Measurements from ENCODE around the gene TNFRSF1A. TPM values are rescaled to one million over a fixed set of nuclear protein-coding genes. Genes with fewer than 3 reads are reported as not detected.

TNFRSF1A gene
- total and polyA plus RNA-seq, 2 of the 13 experiments (the other 11 are each of a cell fraction or from before 2014, with no cell fraction given) = 41.5 to 61.2 TPM

- Histone ChIP-seq H3K4me1 (ENCODE audit: insufficient read depth, low read length) (peaks cover 59% of the 10 kb centered on the region), H3K79me2 (ENCODE audit: insufficient read depth, low read length) (peaks cover 27% of the 10 kb centered on the region), H3K27me3 (ENCODE audit: control insufficient read depth in 1 of 2, insufficient read depth in 2 of 2, low read length in 2 of 2) (no peaks in the 10 kb centered on the region; a peak in 1 of 5 replicates), H4K20me1 (ENCODE audit: insufficient read depth, low read length) (no peaks in the 10 kb centered on the region), H3K4me2 (ENCODE audit: low read depth, low read length) (0 out of 2 replicates have a peak overlapping the region, but pooled peaks have one; percentile 21), H3K9me3 (ENCODE audit: low read length) (no peaks in the 10 kb centered on the region), H3K27ac (ENCODE audit: extremely low read length, insufficient read depth, low read length) (no peak overlapping the region), H3K4me3 (replicated peaks in 1 of 3; ENCODE audit: insufficient read depth in 1 of 3, low read depth in 2 of 3, low read length in 3 of 3) (no peak overlapping the region; a peak in 1 of 6 replicates), H2AFZ (ENCODE audit: low read length) (no peak overlapping the region), H3K36me3 (replicated peaks in 1 of 2; ENCODE audit: control insufficient read depth in 1 of 2, insufficient read depth in 2 of 2, low read length in 2 of 2) (peaks cover 15 to 39% of the 10 kb centered on the region in 2 experiments), H3K9ac (ENCODE audit: insufficient read depth, low read depth, low read length) (no peak overlapping the region)
- CTCF ChIA-PET (ENCODE audit: low intra/inter-chr PET ratio, low total read pairs) = no interaction called here
- FAIRE-seq (no peak), DNase-seq (ENCODE audit: low spot score) (no peak), ATAC-seq (no peak)
- POLR2A ChIA-PET = interaction anchor here (7.1 to 7.2 kb wide), 2 partner anchors 13 to 50 kb away, joined by 136 to 140 read pairs; partner anchors contain the start of gene SCNN1A
- TF ChIP-seq ESRRA (CRISPR knock-in tag; IDR thresholded peaks at IDR 0.05; ENCODE audit: low read depth) (no peak), RBFOX2 (IDR thresholded peaks at IDR 0.05; ENCODE audit: low read depth, low read length) (peak; percentile 25; the same call in 1 of the 2 replicates), BHLHE40 (IDR thresholded peaks at IDR 0.05; ENCODE audit: low read length) (no peak), MAFF (IDR thresholded peaks at IDR 0.05; ENCODE audit: low read depth, low read length) (no peak)
- no TSS peak for BruUV-seq (replicated peaks)
- intact Hi-C loops (cut with micrococcal nuclease; ENCODE audit: unreplicated experiment) (no loop called here), in situ Hi-C loops (cut with HindIII; ENCODE audit: extremely low pct_ligation_motif_present, low pct_unique_long_range_greater_than_20kb) (no loop called here)
- WGBS (ENCODE audit: low lambda C conversion rate) = 97% methylated on average over 9 of the region's 11 CpGs
Observed at GRCh38 chr12:6386038-6386437, 44.2 kb upstream of the TNFRSF1A start.

GRCh38 chr12:6384499-6385436 lies 42.9 kb upstream of the TNFRSF1A start:
- intact Hi-C loops (cut with micrococcal nuclease; ENCODE audit: unreplicated experiment) = loop anchor here (1.0 kb wide), 1 partner anchor 11 kb away; no protein-coding TSS in a partner anchor
- FAIRE-seq (no peak), DNase-seq (ENCODE audit: low spot score) (no peak)
- TF ChIP-seq ZNF557 (CRISPR knock-in tag; IDR thresholded peaks at IDR 0.05) (0 out of 2 replicates have a peak, but pooled peaks have one; percentile 46), E2F1 (CRISPR knock-in tag; IDR thresholded peaks at IDR 0.05) (0 out of 2 replicates have a peak, but pooled peaks have one; percentile 47), POLR2G (IDR thresholded peaks at IDR 0.05; ENCODE audit: low read depth, low read length) (0 out of 2 replicates have a peak, but pooled peaks have one; percentile 18), ZNF687 (CRISPR knock-in tag; IDR thresholded peaks at IDR 0.05) (peak; percentile 82), ESRRA (CRISPR knock-in tag; IDR thresholded peaks at IDR 0.05; ENCODE audit: low read depth) (no peak), NCOA2 (CRISPR knock-in tag; IDR thresholded peaks at IDR 0.05) (0 out of 2 replicates have a peak, but pooled peaks have one; percentile 3), NR2F6 (IDR thresholded peaks at IDR 0.05) (peak; percentile 38; the same call in 1 of the 2 replicates), NR2F6 (CRISPR knock-in tag; IDR thresholded peaks at IDR 0.05) (peak; percentile 61)

More at GRCh38 chr12:6384499-6385436, 42.9 kb upstream of the TNFRSF1A start:
- 17% methylated on average over 19 of the region's 36 CpGs for WGBS (ENCODE audit: low lambda C conversion rate)
- peak overlapping the region; percentile 81 to 95 (median 87) for H3K4me3 ChIP-seq (replicated peaks in 1 of 3; ENCODE audit: insufficient read depth in 1 of 3, low read depth in 2 of 3, low read length in 3 of 3)
- H2AFZ ChIP-seq (ENCODE audit: low read length) = no peak overlapping the region
- H3K27ac ChIP-seq (ENCODE audit: extremely low read length, insufficient read depth, low read length) = peak overlapping the region; percentile 86
- H3K79me2 ChIP-seq (ENCODE audit: insufficient read depth, low read length) = peaks cover 27% of the 10 kb centered on the region
- in situ Hi-C loops (cut with HindIII; ENCODE audit: extremely low pct_ligation_motif_present, low pct_unique_long_range_greater_than_20kb) = no loop called here
- no peaks in the 10 kb centered on the region; a peak in 1 of 5 replicates for H3K27me3 ChIP-seq (ENCODE audit: control insufficient read depth in 1 of 2, insufficient read depth in 2 of 2, low read length in 2 of 2)
- peaks cover 59% of the 10 kb centered on the region for H3K4me1 ChIP-seq (ENCODE audit: insufficient read depth, low read length)
- peak; percentile 14 for ATAC-seq
- H3K36me3 ChIP-seq (replicated peaks in 1 of 2; ENCODE audit: control insufficient read depth in 1 of 2, insufficient read depth in 2 of 2, low read length in 2 of 2) = peaks cover 12 to 32% of the 10 kb centered on the region in 2 experiments
- BruUV-seq (replicated peaks) = no TSS peak
- CTCF ChIA-PET (ENCODE audit: low intra/inter-chr PET ratio, low total read pairs) = no interaction called here
- no peaks in the 10 kb centered on the region for H3K9me3 ChIP-seq (ENCODE audit: low read length)
- POLR2A ChIA-PET = interaction anchor here (0.6 to 7.2 kb wide), 44 partner anchors 8 to 561 kb away, joined by 3 to 140 read pairs (median 5); partner anchors contain the start of genes COPS7A, GAPDH, MRPL51 and PLEKHG6
- H3K9ac ChIP-seq (ENCODE audit: insufficient read depth, low read depth, low read length) = peak overlapping the region; percentile 96
- peak overlapping the region; percentile 99 for H3K4me2 ChIP-seq (ENCODE audit: low read depth, low read length)
- H4K20me1 ChIP-seq (ENCODE audit: insufficient read depth, low read length) = no peaks in the 10 kb centered on the region
